Measurements from ENCODE around the gene PCDHGA6.

PCDHGA6 gene

DNA sequence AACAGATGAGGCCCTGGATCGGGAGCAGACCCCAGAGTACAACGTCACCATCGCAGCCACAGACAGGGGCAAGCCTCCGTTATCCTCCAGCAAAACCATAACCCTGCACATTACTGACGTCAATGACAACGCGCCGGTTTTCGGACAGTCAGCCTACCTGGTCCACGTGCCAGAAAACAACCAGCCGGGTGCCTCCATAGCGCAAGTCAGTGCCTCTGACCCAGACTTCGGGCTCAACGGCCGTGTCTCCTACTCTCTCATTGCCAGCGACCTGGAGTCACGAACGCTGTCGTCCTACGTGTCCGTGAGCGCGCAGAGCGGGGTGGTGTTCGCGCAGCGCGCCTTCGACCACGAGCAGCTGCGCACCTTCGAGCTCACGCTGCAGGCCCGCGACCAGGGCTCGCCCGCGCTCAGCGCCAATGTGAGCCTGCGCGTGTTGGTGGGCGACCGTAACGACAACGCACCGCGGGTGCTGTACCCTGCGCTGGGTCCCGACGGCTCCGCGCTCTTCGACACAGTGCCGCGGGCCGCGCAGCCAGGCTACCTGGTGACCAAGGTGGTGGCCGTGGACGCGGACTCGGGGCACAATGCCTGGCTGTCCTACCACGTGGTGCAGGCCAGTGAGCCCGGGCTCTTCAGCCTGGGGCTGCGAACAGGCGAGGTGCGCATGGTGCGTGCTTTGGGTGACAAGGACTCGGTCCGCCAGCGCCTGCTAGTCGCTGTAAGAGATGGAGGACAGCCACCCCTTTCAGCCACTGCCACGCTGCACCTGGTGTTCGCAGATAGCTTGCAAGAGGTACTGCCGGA is 45.6 kb downstream of the PCDHGA6 start:
- DNase-seq (ENCODE audit: low read depth): no peak

DNA sequence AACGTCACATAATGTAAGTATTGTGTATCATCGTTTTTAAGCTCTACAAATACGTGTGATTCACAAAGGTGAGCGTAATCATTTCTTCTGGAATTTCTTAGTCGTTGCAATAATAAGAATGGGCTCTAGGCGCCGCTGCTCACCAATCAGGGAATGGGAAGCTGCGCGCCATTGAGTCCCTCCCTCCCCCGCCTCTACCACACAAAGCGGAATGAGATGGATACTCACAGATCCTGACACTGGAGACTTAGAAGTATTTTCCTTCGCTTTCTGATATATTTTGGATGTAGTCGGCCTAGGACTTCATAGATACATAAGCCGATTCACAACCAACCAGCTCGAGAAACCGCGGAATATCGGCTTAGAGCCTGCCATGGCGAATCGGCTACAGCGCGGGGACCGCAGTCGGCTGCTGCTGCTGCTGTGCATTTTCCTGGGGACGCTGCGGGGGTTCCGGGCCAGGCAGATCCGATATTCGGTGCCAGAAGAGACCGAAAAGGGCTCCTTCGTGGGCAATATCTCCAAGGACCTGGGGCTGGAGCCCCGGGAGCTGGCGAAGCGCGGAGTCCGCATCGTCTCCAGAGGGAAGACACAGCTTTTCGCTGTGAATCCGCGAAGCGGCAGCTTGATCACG is 47.3 kb downstream of the PCDHGA6 start, which contains the start of gene PCDHGA11:
Gene PCDHGA11 (plus strand): TSS at position 197 of the 634 bp plus-strand sequence. CDS start 177 bp downstream, at position 374.
- peak; percentile 22 for DNase-seq (ENCODE audit: low read depth)

DNA sequence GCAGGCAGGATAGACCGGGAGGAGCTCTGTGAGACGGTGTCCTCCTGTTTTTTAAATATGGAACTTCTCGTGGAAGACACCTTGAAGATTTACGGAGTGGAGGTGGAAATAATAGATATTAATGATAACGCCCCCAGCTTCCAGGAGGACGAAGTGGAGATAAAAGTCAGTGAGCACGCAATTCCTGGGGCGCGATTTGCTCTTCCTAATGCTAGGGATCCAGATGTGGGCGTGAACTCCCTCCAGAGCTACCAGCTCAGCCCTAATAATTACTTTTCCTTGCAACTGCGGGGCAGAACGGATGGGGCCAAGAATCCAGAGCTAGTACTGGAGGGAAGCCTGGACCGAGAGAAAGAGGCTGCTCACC is 47.8 kb downstream of the PCDHGA6 start:
- DNase-seq (ENCODE audit: low read depth): no peak

DNA sequence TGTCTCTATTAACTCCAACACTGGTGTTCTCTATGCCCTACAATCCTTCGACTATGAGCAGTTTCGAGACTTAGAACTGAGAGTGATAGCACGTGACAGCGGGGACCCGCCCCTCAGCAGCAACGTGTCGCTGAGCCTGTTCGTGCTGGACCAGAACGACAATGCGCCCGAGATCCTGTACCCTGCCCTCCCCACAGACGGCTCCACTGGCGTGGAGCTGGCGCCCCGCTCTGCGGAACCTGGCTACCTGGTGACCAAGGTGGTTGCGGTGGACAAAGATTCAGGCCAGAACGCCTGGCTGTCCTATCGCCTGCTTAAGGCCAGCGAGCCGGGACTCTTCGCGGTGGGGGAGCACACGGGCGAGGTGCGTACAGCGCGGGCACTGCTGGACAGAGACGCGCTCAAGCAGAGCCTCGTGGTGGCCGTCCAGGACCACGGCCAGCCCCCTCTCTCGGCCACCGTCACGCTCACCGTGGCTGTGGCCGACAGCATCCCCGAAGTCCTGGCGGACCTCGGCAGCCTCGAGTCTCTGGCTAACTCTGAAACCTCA is 49.1 kb downstream of the PCDHGA6 start:
- DNase-seq (ENCODE audit: low read depth): no peak

DNA sequence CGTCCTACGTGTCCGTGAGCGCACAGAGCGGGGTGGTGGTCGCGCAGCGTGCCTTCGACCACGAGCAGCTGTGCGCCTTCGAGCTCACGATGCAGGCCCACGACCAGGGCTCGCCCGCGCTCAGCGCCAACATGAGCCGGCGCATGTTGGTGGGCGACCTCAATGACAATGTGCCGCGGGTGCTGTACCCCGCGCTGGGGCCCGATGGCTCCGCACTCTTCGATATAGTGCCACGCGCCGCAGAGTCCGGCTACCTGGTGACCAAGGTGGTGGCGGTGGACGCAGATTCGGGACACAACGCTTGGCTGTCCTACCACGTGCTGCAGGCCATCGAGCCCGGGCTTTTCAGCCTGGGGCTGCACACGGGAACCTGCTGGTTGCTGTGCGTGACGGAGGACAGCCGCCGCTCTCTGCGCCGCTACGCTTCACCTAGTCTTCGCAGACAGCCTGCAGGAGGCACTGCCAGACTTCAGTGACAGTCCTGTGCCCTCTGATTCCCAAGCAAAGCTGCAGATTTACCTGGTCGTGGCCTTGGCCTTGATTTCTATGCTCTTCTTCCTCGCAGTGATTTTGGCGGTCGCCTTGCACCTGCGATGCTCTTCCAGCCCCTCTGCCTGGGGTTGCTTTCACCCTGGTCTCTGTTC is 54.2 kb downstream of the PCDHGA6 start:
- no peak for DNase-seq (ENCODE audit: low read depth)
